Kidney tubule cell (primary cell): ENCODE results near the gene MAP1B.

ENCODE experiments used
- DNase-seq: peaks from one replicate; pipeline ENCODE4 v3.0.0-alpha.2; 2018; ENCODE audit warnings: low spot score

Gene MAP1B

DNA sequence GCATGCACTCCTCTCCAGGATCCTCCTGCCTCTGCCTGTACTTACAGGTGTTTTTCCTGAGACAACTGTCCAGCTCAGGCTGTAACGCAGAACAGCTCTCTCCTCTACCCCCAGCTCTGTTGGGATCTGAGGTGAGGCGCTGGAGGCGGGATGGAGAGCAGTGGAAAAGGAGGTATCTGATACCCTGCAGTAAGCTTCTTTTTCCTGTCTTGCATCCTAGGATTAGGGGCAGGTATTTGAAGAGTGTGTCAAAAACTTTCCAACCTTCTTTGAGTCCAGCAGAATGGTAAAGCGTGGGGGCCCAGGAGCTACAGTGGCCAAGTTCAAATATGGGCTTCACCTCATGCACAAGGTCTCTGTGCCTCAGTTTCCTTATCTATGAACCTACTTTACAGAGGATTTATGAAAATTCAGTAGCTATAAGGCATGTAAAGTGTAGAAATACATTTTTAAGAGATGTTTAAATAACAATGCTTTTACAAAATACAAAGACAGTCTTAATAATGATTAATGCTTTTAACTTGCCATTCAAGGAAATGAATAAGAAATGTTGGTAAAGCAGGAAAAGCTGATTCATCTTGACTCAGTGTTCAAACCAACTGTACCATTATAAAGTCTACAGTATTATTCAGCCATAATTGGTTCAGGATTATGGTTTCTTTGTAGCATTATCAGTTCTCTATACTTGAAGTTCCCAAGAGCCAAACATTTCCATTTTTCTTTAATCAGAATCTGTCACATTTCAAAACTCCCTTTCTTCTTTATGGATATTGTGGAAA lies 26.1 kb downstream of the MAP1B start:
- DNase-seq, result peak; percentile 69

DNA sequence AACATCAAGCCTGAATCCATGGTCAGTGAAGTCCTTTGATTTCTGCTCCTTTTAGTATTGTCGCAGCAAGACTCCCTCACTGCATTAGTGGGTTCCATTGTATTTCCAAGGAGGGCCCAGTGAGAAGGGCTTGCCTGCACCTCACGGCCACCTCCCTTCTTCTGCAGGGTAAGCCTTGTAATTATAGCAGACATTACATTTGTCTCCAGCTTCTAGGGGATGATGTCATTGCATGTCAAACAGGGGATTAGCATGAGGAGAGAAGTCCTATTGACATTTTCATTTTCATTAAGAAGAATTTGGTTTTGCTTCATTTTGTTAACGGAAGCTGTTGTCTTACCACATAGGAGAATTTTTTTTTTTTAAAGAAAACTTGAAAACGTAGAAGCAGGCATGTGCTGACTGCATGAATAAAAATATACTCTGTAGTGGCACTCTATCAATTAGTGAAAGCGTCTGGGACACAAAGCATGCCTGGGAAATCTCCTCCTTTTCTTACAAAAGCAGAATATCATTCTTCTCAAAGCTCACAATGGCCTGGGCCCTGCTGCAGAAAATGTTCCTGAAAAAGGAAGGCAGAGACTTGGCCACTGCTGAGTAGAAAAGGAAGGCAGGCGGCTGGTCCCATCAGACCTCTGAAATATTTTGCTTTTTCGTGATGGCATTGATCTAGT lies 27.1 kb downstream of the MAP1B start:
- DNase-seq, result peak; percentile 47

DNA sequence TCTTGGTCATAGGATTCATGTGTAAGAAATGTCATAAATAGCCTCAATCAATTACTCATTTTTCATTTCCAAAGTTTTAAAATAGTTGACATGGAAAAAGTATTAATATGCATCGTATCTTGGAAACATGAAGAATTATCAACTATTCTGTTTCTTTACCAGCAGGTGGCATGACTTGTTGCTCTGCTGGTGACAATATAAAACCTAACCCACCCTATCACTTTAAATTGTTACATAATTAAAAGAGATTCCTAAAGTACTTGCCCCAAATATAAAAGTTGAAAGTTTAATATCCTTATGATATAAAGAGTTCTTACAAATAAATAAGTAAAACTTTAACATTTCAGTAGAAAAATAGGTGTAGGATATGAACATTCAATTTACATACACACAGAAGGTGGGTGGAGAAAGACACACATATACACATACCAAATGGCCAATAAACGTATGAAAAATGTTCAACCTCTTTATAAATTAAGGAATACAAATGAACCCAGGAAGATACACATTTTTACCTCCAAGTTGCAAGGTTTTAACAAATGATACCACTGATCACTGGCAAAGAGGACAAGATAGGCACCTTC lies 30.6 kb downstream of the MAP1B start:
- peak; percentile 27 for DNase-seq

DNA sequence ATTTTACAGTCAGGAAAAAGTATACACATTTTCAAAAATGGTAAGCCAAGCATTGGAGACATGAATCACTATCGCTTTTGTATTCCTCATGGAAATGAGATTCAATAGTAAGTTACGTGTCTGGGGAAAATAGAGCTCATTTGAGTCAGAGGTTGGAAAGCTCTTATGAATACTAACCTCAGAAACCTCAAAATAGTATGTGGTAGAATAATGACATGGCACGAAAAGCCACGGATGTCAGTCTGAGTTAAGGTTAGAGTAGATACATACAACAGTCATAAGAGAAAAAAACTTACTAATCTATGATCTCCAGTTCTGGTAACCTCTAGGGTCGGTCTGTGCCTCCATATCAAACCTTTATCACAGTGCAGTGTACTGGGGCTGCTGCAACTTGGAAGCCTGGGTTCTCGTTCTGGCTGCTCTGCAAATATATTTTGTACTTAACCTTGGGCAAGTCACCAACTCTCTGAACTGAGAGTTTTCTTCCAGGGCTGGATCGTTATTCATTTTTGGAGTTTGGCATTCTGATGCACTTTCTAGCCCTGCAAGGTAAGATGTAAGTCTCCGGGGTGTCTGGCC lies 31.8 kb downstream of the MAP1B start:
- DNase-seq, result peak; percentile 85

DNA sequence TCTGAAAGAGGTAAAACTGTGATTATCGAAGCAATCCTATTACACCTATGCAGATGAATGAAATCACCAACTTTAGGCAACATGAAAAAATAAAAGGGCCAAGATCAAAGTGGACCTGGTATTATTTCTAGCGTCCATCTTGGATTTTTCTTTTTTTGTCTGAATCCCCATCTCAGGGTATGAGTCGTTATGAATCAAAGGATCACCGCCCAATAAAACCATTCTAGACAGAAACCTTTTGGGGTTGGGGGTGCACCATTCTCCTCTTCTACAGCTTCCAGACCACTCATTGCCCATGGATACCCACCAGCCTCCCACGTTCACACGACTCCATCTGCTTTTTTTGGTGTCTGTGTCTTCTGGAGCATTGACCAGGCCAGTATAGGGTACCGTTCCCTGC lies 33.4 kb downstream of the MAP1B start:
- no peak for DNase-seq

DNA sequence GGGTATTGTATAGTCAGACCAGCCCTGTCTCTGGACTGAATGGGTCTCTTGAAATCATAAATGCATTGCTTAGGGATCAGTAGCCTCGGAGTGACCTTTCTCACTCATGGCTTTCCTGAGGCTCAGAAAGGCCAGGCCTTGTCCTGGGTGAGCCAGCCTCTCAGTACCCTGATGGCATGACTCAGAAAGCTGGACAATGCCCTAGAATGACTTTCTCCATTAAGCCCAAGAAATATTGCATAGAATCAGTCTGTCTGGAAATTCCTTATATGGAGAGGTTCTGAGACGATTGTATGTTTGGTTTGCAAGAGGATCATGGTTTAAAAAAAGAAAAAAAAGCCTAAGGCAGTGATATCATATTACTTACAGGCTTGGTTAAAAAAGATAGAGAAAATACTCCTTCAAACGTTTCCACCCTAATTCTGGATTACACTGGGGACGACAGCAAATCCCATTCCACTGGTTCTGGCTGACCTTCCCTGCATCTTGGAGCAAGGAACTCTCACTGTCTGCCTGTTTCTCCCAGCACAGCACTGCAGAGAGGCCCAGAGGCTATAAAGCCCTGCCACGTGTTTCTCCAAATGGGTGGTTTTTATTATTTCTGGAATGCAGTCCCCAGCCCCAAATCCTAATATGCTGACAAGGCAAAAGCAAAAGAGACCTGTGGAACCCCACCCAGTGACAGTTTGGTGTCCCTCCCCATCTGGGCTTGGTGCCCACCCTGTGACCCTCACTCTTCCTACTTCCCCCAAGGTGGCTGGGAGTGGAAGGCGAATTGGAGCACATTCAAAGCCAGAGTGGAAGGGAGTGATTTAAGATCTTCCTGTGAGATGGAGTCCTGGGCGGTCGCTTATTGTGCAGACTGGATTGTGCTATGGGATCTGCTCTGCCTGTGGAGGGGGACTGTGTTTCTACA lies 34.4 kb downstream of the MAP1B start:
- DNase-seq, result peak; percentile 69

DNA sequence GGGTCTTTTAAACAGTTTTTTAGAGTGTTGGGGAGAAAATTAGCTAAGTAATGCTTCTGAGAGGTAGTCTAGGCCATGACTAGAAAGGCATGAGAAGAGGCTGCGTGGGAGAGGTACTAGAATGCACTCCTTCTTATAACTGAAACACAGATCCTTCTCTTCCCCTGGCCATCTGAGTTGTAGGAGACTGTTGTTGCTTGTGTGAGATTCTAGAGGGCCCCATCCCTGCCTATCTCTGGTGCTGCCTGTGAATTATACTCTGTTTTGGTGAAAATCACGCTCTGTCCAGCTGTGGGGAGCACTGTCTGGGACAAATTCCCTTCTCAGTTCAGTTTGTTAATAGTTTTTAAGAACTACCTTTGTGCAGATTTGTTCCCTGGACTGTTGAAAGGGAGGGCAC lies 37.5 kb downstream of the MAP1B start:
- DNase-seq, result no peak

DNA sequence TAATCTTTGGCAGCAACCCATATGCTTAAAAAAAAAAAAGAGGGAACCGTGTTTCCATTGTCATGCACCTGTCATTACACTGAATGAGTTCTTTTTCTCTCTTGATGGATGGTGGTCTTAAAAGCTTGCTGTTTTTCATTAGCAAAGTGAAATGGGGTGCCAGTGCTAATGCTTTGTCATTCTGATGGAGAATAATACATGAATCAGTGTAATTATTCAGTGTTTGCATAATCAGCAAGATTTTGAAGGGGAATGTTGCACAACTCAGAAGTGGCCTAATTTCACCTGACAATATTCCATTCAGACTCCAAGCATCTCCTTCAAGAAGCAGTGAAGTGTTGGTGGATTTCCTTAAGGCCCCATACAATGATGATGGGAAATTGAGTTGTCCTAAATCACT lies 38.1 kb downstream of the MAP1B start:
- no peak for DNase-seq

DNA sequence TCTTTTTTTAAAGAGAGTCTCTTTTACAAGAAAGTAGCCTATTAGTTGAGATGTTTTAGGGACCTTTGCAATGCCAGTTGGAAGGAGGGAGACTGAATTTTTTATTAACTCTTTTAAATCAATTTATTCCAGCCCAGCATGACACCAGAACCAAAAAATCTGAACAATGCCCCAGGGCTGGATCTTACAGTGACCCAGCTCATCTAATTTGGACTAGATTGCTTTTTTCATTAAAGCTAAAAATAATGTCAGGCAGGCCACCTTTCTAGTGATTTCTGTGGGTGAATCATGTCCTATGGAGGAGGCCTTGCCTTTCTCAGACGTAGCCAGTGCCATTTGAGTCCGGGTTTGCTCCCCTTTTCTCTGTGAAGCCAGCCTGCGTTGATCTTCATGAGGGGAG lies 38.8 kb downstream of the MAP1B start:
- DNase-seq, result no peak

DNA sequence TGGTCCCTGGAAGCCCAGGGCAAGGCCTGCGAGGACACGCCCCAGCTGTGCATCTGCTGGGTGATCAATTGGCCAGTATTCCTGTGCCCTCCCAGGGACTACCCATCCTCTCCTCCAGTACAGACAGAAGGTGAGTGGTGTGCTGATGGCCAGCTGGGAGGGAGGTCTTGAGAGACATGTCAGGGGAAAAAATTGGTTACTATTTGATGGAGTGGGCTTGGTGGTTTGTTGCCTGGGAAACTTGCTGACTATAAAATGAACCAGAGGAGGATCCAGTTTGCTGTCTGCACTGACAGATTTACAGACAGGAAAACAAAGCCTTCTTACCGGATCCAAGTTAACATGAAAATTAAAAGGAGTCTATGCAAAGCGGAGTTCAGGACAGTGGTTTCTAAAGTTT lies 40.3 kb downstream of the MAP1B start:
- no peak for DNase-seq

DNA sequence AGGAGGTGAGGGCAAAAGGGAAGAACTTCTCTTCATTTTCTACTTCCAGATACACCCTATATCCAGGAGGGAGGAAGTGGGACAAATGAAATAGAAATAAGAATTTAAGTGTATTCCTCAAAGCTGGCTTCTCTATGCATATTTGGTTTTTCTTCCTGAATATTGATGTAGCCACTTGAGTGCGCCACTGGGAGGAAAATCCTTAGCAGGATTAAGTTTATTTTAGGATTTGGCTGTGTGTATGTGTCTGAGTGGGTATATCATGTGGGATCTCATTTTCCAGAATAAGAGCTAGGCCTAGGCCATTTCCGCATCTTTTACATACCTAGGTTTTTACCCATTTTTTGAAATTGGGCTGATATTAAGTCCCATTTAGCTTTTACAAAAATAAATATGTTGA lies 42.5 kb downstream of the MAP1B start:
- no peak for DNase-seq

DNA sequence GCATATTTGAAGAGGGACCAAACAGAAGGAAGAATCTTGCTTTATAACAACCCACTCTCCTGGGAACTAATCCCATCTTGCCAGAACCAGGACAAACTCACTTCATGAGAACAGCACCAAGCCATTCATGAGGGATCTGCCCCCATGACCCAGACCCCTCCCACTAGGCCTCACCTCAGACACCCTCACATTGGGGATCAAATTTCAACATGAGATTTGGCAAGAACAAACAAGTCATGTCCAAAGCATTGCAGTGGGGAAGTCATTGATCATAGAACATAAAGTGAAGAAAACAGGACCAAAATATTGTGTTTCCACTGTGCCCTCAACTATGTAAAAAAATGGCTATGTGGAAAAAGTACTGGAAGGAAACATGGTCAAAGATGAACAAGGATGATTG lies 43.9 kb downstream of the MAP1B start:
- no peak for DNase-seq

DNA sequence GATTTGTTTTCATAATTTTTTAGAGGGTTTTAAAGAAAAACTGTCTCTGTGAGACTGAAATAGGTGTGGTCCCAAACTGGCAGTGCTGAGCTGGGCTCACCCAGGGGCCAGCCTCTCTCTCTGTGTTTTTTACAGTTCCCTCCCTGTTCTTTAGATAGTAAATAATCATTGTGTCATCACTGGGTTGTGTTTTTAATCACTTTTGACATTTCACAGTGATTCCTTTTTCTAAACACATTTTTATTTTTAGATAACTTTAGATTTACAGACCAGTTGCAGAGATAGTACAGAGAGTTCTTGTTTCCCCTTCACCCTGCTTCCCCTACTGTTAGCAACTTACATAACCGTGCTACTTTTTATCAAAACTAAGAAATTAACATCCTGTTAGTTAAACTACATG lies 44.4 kb downstream of the MAP1B start:
- no peak for DNase-seq

DNA sequence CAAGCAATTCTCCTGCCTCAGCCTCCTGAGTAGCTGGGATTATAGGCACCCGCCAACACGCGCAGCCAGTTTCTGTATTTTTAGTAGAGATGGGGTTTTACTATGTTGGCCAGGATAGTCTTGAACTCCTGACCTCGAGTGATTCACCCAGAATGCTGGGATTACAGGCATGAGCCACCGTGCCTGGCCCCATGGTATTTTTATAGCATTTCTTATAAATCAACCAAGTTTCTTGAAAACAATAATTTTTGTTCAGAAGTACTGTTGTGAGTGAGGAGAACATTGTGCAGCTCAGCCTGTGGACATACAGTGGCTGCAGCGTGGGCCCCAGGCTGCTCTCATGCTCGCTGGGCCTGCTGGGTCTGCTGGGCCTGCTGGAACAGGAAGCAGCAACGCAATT lies 45.3 kb downstream of the MAP1B start:
- no peak for DNase-seq

DNA sequence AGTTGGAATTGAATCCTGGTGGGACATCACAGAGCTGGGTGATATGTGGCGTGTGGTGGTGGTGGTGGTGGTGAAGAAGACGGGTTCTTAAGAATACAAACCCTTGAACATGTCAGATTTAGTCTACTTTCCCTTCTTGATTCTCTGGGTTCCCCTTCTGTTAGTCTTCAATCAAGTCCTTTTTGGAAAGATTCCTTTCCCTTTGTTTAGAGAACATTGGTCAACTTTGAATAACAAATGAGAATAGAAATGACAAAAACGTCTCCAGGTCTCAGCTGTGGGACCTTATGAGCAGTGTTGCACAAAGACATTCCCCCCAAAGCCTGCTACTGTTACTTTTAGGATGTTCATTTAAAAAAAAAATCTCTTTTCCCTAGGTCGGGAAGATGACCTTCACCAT lies 46.3 kb downstream of the MAP1B start:
- DNase-seq, result no peak

DNA sequence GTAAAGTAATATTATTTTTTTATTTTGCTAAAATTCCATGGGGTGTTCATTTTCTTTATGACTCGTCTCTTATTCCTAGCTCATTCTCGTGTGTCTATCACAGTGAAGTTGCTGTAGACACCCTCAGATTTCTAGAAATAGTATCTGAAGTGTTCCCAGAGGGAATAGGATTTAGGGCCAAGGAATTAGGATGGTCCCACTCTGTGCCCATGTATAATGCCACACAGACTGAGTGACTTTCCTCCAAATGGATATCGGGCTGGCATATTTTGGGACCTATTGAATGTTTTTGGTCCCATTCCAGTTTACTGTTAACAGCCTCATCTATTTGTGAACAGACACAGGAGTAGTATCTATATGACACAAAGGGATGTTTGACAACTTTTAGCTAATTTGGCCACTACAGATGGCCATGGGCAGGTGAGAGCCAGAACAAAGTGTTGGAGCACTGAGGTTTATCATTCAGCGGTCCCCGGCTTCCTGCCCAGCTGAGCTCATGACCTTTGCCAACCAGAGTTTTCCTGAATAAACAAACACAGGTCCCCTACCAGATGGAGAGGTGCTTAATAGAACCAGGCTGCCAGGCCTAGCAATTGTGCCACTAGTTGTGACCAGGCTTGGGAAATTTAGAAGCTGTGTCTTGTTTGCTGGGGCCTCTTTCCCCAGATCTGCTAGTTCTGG lies 46.9 kb downstream of the MAP1B start:
- no peak for DNase-seq

DNA sequence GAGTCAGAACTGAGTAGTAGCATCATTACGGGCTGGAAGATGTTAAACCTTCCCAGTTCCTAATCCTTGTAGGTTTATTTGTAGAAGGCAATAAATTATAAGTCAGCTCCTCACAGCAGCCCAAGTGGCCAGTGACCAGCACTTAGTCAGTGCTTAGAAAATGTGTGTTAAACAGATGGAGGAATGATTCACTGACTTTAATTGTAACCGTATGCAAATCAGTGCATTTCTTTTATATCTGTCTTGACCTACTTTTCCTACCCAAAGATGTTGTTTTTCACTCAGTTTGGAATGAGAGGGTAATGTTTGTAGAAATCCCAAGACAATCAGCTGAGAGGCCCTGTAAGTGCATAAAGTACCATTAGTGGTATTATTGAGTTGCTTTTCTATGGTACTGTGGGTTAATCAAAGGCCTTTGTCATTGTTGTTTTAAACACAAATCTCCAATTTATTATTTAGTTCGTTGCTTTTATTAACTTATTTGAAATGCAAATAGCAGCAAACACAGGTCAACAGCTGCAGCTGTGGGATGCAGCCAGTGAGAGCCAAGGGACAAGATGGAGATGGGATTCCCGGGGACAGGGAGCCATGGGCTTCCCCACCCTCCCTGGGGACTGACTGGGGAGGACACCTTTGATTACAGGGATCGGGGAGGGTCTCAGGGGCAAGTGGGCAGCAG lies 49.8 kb downstream of the MAP1B start:
- DNase-seq, result peak; percentile 61

DNA sequence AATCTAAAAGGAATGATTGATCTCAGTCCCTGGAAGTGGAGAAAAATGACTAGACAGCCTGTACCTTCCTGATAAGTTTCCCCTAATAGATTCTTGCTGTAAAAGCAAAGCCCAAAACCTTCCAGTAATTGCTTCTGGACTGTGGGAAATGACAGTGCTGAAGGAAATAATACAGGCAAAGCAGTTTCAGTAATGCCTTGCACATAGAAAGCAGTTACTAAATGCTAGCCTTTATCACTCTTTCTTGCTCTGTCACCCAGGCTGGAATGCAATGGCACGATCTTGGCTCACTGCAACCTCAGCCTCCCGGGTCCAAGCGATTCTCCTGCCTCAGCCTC lies 50.3 kb downstream of the MAP1B start:
- DNase-seq, result no peak

DNA sequence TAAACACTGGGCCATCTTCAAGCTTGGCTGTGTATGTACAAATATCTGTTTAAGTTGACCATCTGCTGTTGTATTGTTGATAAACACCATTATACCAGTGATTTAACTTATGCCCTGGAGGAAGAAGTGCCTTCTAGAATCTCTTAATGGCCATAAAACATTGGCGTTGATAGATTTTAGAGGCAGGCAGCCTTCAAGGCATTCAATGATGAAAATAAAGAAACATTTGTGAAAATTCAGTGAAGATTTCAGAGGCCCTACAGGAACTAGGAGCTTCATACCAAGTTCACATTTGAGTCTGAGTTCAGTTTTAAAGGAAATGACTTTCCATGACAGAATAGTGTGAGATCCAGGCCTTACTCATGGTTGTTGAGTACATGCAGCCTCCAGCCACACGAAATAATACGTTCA lies 52.2 kb downstream of the MAP1B start:
- no peak for DNase-seq

DNA sequence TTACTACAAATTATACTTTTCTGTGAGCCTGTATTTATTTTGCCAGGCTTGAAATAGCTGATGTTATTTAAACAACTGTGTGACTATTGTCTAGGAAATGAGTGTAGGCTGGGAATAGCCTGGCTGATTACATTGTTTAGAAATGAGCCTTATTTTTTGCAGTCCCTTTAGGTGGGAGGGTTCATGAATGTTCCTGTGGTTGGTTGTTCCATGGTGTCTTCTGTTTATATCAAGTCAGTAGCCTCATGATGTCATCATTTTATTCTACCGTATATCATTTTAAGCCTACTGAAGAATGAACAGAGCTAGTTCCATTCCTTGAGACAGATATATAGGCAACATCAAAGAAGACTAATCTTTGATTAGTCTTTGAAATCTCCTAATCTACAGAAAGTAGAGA lies 53.1 kb downstream of the MAP1B start:
- no peak for DNase-seq

DNA sequence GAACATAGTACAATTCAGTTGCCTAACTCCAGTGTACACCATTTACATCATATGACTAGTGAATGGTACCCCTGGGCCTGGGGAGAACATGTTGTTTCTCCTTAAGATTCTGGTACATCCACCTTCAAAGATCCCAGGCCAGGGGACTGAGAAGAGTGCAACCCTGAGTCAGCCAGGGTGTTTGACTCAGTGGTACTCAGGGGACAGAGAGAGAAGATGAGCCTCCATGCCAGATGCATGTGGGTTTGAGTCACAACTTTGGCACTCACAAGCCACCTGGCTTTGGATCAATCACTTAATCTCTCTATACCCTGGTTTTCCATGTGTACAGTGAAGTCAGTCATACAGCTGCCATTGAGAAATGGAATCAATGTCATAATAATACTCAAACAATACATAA lies 53.7 kb downstream of the MAP1B start:
- DNase-seq, result peak; percentile 49
